Stimulated activated CD4-positive, alpha-beta T cell treated with anti-CD3 and anti-CD28 coated beads, Interleukin-4, amount 100 ng/mL, for 24 hours (primary cell): Measurements from ENCODE around the gene MCUB.

Experiments
- DNase-seq: peaks from one replicate; pipeline ENCODE4 v3.0.0-alpha.2; 2020

Gene MCUB

GRCh38 chr4:109730619-109731545 is 170.8 kb downstream of the MCUB start:
- DNase-seq = no peak

- DNase-seq = no peak
These were observed 173.7 kb downstream of the MCUB start for GRCh38 chr4:109733728-109734127.

GRCh38 chr4:109735566-109736365 is 175.7 kb downstream of the MCUB start:
- no peak for DNase-seq
